Measurements from ENCODE around the gene BMPER. TPM values are rescaled to one million over a fixed set of nuclear protein-coding genes. Genes with fewer than 3 reads are reported as not detected.

BMPER gene
- total RNA-seq, 6 donors from 2014 or later: 2.5 to 15.6 (median 9.4) TPM

DNA sequence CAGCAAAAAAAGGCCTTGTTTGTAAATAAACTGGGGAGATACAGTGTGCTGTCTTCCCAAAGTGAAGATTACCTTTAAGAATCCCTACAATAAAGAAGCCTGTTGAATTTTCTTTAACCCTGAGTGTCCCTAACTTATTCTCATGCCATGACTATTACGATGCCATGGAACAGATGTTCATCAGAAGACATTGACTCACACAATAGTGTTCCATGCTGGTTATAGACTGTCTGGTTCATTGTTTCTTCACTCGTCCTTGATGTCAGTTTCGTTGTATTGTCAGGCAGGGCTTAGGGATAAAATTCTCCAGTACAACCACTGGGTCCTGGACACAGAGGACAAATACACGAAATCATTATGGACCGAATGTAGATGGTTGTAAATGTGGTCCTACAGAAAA is 36.2 kb upstream of the BMPER start:
- TF ChIP-seq POLR2A (IDR thresholded peaks at IDR 0.05) (no peak), EP300 (IDR thresholded peaks at IDR 0.05) (no peak), POLR2AphosphoS5 (IDR thresholded peaks at IDR 0.05) (no peak)
- TF ChIP-seq, protein P1, sequence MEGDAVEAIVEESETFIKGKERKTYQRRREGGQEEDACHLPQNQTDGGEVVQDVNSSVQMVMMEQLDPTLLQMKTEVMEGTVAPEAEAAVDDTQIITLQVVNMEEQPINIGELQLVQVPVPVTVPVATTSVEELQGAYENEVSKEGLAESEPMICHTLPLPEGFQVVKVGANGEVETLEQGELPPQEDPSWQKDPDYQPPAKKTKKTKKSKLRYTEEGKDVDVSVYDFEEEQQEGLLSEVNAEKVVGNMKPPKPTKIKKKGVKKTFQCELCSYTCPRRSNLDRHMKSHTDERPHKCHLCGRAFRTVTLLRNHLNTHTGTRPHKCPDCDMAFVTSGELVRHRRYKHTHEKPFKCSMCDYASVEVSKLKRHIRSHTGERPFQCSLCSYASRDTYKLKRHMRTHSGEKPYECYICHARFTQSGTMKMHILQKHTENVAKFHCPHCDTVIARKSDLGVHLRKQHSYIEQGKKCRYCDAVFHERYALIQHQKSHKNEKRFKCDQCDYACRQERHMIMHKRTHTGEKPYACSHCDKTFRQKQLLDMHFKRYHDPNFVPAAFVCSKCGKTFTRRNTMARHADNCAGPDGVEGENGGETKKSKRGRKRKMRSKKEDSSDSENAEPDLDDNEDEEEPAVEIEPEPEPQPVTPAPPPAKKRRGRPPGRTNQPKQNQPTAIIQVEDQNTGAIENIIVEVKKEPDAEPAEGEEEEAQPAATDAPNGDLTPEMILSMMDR (IDR thresholded peaks at IDR 0.05): no peak
- no peak for ATAC-seq (ENCODE audit: low FRiP score in 2 of 2)
- WGBS, 2 donors: 85 to 90% methylated on average over 5 of the region's 5 CpGs

DNA sequence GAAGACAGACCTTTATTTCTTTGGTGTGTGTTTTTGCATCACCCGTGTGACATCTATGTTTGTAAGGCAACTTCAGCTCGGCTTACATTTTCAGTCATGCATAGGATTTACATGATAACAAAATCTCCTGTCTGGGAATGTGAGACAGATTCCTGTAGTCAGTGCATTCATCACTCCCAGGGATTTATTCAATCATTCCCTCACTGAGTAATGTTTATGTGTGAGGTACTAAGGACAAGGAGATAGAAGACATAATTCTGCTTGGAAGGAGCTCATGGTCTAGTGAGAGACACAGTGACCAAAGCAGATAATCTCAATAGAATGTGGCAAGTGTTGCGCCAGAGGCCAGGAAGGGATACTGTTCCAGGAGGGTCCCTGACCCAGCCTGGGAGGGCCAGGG is 35.2 kb upstream of the BMPER start:
- Histone ChIP-seq H3K27ac (no peak overlapping the region), H3K36me3 (no peaks in the 10 kb centered on the region), H3K4me1 (no peaks in the 10 kb centered on the region), H3K9me3 (no peaks in the 10 kb centered on the region), H3K4me3 (no peak overlapping the region), H3K27me3 (no peaks in the 10 kb centered on the region)
- no peak for DNase-seq
- TF ChIP-seq EP300 (IDR thresholded peaks at IDR 0.05) (no peak), POLR2A (IDR thresholded peaks at IDR 0.05) (no peak), POLR2AphosphoS5 (IDR thresholded peaks at IDR 0.05) (no peak)
- TF ChIP-seq, protein P1 (IDR thresholded peaks at IDR 0.05): no peak
- WGBS, 2 donors: 83 to 93% methylated on average over 3 of the region's 3 CpGs
- no peak for ATAC-seq (ENCODE audit: low FRiP score in 2 of 2)

More for the DNA sequence above, 36.2 kb upstream of the BMPER start:
- no peaks in the 10 kb centered on the region for H3K4me1 ChIP-seq
- no peaks in the 10 kb centered on the region for H3K36me3 ChIP-seq
- DNase-seq: no peak
- no peak overlapping the region for H3K4me3 ChIP-seq
- no peaks in the 10 kb centered on the region for H3K9me3 ChIP-seq
- no peaks in the 10 kb centered on the region for H3K27me3 ChIP-seq
- no peak overlapping the region for H3K27ac ChIP-seq

DNA sequence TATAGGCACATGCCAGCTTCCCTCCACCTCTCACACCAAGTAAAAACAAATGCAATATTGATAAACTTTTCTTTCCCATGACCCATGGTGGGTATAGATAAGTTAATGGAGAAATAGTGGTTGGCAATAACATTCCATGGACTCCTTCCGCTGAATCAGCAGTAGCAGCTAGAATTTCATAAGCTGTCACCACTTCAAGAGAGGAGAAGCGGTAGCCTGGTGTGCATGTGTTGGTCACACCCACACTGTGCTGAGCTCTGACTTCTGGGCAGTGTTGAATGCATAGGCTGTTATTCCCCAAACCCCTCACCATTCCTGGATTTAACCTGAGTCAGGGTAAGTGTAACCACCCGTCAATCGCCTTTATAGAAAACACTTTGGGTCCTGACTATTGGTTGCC is 32.5 kb upstream of the BMPER start:
- no peak for DNase-seq
- 72 to 75% methylated on average over 4 of the region's 4 CpGs for WGBS, 2 donors
- Histone ChIP-seq H3K4me3 (no peak overlapping the region), H3K9me3 (no peaks in the 10 kb centered on the region), H3K27ac (no peak overlapping the region), H3K36me3 (no peaks in the 10 kb centered on the region), H3K27me3 (no peaks in the 10 kb centered on the region), H3K4me1 (no peaks in the 10 kb centered on the region)
- no peak for ATAC-seq (ENCODE audit: low FRiP score in 2 of 2)
- TF ChIP-seq POLR2A (IDR thresholded peaks at IDR 0.05) (no peak), POLR2AphosphoS5 (IDR thresholded peaks at IDR 0.05) (no peak), EP300 (IDR thresholded peaks at IDR 0.05) (no peak)
- TF ChIP-seq, protein P1 (IDR thresholded peaks at IDR 0.05): no peak

DNA sequence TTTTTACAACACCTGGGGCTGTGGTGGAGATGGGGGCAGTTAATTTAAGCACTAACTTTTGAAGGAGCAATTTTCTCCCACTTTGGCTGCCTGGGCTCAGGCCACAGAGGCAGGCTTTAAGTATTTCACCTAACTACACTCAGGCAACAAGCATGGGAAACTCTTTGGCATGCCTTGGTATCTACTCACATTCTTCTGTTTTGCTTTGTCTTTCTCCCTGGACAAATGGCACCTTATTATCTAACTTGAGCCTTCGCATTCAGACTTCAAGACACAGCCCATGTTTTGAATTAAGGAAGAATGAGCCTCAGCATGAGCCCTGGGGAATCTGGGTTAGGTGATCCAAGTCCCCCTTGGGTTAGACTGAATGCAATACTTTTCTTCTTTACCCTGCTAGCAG is 31.8 kb upstream of the BMPER start:
- ATAC-seq (ENCODE audit: low FRiP score in 2 of 2): no peak

More for the DNA sequence above, 31.8 kb upstream of the BMPER start:
- Histone ChIP-seq H3K4me3 (no peak overlapping the region), H3K9me3 (no peaks in the 10 kb centered on the region), H3K27ac (no peak overlapping the region), H3K36me3 (no peaks in the 10 kb centered on the region), H3K27me3 (no peaks in the 10 kb centered on the region), H3K4me1 (no peaks in the 10 kb centered on the region)
- 88 to 94% methylated on average over 1 of the region's 1 CpG for WGBS, 2 donors
- TF ChIP-seq, protein P1 (IDR thresholded peaks at IDR 0.05): no peak
- TF ChIP-seq POLR2A (IDR thresholded peaks at IDR 0.05): no peak
- TF ChIP-seq POLR2AphosphoS5 (IDR thresholded peaks at IDR 0.05): no peak
- TF ChIP-seq EP300 (IDR thresholded peaks at IDR 0.05): no peak
- no peak for DNase-seq

All from upper lobe of left lung (tissue), 6 donors.